ENCODE results near the gene MTM1.
A peak's percentile ranks its signal among the peaks of the same experiment; 100 is the strongest.

Gene MTM1

GRCh38 chrX:150693725-150694574 lies 125.5 kb downstream of the MTM1 start:
- TF ChIP-seq CTCF (IDR thresholded peaks at IDR 0.05; ENCODE audit: control insufficient read depth, extremely low read depth, insufficient read depth), result no peak
- H3K4me3 ChIP-seq (ENCODE audit: low read depth, low read length), result peak overlapping the region; percentile 66
- DNase-seq (ENCODE audit: low read depth), result peak; percentile 82

DNA sequence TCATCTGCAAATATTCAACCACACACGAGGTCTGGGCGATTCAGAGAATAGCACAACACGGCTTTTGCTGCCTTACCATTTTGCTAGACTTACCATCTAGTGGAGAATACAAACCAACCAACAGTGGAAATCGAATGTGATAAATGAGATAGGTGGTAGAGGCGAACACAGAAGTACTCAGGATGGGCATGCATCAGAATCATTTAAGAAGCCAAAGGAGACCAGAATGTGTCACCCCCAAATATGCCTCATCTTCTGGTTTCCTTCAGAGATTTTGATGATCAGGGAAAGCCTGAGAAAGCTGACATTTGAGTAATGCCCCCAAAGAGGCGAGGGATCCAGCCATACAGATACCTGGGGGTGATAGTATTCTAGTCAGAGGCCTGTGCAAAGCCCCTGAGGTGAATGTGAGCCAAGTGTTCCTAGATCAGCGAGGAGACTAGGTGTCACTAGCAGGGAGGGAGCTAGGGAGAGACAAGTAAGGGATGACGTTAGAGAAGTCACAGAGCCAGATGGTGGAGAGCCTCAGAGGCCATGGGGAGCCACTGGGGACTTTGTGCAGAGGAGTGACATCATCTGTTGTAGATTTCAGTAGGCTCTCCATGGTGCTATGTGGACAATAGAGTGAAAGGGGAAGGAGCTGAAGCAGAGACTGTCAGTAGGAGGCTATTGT lies 126.5 kb downstream of the MTM1 start:
- no peak for TF ChIP-seq CTCF (IDR thresholded peaks at IDR 0.05; ENCODE audit: control insufficient read depth, extremely low read depth, insufficient read depth)
- H3K4me3 ChIP-seq (ENCODE audit: low read depth, low read length), result peak overlapping the region; percentile 66; the same call in 1 of the 2 replicates
- DNase-seq (ENCODE audit: low read depth), result no peak

GRCh38 chrX:150696331-150696730 lies 127.9 kb downstream of the MTM1 start:
- no peak overlapping the region for H3K4me3 ChIP-seq (ENCODE audit: low read depth, low read length)
- TF ChIP-seq CTCF (IDR thresholded peaks at IDR 0.05; ENCODE audit: control insufficient read depth, extremely low read depth, insufficient read depth), result no peak
- DNase-seq (ENCODE audit: low read depth), result no peak

- no peak for TF ChIP-seq CTCF (IDR thresholded peaks at IDR 0.05; ENCODE audit: control insufficient read depth, extremely low read depth, insufficient read depth)
- no peak for DNase-seq (ENCODE audit: low read depth)
- H3K4me3 ChIP-seq (ENCODE audit: low read depth, low read length), result no peak overlapping the region
These were observed 128.4 kb downstream of the MTM1 start for GRCh38 chrX:150696866-150697265.

GRCh38 chrX:150697641-150698040 lies 129.2 kb downstream of the MTM1 start:
- no peak overlapping the region for H3K4me3 ChIP-seq (ENCODE audit: low read depth, low read length)
- no peak for TF ChIP-seq CTCF (IDR thresholded peaks at IDR 0.05; ENCODE audit: control insufficient read depth, extremely low read depth, insufficient read depth)
- DNase-seq (ENCODE audit: low read depth), result no peak

DNA sequence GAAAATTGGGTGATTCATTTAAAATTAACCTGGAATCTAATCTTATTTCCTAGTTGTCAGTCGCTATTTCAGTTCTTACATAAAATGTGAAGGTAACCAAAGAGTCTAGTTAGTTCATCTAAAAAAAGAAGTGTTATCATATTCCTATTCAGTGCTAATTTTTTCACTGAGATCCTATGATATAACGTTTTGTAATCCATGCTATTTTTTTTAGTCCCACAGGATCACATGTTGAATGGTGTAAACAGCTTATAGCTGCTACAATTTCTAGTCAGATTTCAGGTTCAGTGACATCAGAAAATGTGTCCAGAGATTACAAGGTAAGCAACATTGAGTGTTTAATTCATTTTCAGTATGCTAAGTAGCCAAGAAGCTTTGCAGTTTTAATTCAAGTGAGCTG lies 130.6 kb downstream of the MTM1 start:
- TF ChIP-seq CTCF (IDR thresholded peaks at IDR 0.05; ENCODE audit: control insufficient read depth, extremely low read depth, insufficient read depth), result no peak
- DNase-seq (ENCODE audit: low read depth), result no peak
- H3K4me3 ChIP-seq (ENCODE audit: low read depth, low read length), result no peak overlapping the region

Measured in LNCaP clone FGC (cell line).